T follicular helper cell (primary cell): ENCODE measurements around the gene TLL2.

Source experiments
- DNase-seq: peaks from one replicate; pipeline ENCODE4 v3.0.0-alpha.2; 2020; ENCODE audit warnings: low read depth

The TLL2 gene

DNA sequence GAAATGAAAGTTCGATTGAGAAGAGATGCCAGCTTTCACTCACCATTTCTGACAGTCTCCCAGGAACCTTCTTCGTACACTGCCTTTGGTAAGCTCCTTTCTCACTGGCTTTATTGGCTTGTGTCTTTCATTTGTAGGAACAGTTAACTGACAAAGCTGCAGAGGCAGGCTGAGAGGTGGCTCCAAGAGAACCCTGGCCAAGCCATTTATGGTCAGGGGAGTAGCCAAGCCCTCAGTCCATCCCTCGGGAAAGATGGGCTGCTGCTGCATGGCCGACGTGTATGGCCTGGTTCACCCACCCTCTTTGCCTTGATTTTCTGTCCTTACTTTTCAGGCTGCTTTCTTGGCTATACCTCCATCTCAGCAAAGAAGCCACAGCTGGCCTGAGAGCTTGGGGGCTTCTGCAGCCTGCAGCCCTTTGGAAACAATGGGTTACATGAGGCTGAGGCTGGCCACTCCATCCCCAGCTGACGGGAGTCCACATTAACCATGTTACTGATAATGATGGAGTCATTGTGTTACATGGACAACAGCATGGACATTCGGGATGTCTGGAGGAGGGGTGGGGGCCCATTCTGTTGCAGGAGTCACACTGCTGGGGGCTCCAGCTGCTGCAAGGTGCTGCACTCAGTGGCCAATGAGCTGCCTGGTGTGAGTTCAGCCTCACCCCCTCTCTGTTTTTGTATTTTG is 154.7 kb downstream of the TLL2 start, which contains the start of gene OPALIN:
Gene OPALIN (minus strand): TSS at position 152 of the 690 bp plus-strand sequence. CDS start 106 bp downstream, at position 46.
- DNase-seq: no peak

DNA sequence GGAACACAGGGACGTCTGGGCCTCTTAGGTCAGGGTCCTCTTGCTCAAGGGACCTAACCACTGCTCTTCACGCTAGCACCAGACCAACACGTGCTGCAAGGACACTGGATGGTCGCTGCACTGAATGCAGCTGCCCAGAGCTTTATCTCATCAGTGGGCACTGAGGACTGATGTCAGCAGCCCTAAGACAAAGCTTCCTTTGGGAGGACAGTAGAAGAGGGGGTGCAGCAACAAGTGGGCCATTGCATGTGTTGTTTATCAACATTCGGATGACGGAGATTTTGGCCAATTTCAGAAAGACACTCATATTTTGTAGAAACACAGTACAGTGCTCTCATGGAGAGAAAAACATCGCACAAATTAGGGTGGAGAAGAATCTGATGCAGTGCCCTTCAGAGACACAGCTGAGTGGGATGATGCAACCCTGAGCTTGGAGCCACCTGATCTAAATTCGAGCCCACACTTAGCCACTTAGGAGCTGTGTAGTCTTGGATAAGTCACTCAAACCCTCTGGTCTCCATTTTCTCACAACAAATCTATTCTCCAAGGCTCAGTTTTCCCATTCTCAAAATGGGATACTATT is 156.6 kb downstream of the TLL2 start:
- DNase-seq: no peak

DNA sequence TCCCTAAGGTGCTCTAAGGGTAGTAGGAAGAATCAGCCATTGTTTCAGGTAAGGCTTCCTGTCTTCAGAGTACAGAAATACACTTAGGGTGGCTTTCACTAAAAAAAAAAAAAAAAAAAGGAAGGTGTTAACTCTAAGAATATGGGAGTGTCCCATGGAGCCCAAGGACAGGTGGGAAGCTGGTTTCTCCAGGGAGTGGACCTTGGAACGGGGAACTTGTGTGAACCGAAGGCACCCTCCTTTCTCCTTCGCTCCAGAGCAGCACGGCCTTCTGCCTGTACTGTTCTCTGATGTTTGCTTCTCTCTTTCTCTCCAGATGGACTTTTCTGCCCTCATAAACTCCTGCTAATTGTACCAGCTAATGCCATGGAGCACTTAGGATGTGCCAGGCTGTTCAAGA is 161.1 kb downstream of the TLL2 start:
- DNase-seq: no peak

DNA sequence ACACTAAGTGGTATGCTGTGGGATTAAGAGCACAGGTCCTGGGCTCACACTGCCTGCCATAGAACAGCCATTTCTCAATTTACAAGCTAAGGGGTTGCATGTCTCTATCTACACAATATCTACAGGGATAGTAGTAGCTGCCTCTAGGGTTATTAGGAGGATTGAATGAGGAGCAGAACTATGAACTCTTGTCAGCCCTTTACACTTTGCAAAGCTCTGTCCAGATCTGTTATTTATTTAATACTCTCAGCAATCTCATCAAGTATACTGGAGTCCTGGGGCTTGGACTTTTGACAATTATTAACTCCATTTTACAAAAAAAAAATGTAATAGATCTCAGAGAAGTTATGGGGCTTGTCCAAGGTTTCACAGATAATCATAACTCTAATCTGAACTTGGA is 161.7 kb downstream of the TLL2 start:
- DNase-seq: no peak

DNA sequence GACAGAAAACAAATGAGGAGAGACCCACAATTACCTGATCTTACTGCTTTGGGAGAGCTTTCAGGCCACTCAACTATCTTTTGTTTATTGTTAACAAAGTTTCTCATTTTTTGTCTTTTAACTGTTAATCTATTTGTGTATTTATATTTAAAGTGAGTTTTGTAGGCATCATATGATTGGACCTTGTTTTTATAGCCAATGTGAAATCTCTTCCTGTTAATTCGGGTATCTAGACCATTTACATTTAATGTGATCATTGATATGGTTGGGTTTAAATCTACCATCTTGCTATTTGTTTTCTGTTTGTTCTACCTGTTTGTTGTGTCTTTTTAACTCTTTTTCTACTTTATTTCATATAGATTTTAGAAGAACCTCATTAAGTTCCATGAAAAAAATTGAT is 167.4 kb downstream of the TLL2 start:
- no peak for DNase-seq

DNA sequence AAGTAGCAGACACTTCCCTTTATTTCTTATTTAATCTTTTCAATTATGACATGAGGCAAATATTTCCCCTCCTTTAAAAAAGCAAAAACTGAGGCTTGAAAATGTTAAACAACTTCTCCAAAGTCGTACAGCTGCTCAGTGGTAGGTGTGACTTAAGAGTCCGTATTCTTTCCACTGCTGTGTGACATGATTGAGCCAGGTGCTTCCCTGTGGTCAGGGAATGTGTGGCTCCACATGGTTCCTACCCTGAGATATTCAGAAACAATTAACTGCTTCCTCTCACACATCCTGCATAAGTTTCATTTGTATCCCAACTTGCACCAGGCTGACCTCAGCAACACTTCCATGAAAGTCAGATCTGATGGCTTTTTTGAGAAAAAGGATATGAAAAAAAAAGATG is 168.5 kb downstream of the TLL2 start:
- DNase-seq: no peak

DNA sequence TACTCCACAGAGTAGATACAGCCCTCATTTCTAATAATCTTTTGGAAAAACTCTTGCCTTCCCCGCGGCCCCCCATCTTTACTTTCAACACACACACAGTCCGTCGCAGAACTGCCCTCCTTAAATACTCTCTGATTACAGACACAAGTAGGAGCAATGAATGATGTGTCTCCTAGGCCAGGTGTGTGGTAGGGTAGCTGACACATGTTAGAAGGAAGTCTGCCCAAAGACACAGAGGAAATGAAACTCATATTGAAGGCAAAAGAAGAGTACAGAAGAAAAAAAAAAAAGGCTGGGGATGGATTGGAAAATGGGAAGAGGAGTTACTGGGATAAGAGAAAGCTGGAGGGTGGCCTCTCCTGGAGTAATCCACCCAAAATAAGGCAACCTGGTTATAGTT is 169.5 kb downstream of the TLL2 start:
- no peak for DNase-seq

DNA sequence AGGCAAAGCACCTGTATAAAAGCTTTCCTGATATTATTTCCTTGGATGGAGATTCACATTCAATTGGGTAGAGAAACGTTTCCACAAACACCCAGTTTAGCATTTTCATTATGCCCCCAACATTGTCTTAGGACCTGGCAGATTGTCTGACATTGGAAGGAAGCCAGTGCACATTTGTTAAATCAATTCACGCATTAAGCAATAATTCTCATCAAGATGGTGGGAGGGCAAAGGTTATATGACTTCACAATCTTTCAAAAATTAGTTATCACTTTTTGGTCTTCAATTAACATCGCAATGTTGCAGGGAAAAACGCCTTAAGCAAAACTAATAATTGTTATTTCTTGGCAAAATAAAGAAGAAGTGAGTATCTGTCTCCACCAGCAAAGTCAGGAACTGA is 171.3 kb downstream of the TLL2 start:
- no peak for DNase-seq

DNA sequence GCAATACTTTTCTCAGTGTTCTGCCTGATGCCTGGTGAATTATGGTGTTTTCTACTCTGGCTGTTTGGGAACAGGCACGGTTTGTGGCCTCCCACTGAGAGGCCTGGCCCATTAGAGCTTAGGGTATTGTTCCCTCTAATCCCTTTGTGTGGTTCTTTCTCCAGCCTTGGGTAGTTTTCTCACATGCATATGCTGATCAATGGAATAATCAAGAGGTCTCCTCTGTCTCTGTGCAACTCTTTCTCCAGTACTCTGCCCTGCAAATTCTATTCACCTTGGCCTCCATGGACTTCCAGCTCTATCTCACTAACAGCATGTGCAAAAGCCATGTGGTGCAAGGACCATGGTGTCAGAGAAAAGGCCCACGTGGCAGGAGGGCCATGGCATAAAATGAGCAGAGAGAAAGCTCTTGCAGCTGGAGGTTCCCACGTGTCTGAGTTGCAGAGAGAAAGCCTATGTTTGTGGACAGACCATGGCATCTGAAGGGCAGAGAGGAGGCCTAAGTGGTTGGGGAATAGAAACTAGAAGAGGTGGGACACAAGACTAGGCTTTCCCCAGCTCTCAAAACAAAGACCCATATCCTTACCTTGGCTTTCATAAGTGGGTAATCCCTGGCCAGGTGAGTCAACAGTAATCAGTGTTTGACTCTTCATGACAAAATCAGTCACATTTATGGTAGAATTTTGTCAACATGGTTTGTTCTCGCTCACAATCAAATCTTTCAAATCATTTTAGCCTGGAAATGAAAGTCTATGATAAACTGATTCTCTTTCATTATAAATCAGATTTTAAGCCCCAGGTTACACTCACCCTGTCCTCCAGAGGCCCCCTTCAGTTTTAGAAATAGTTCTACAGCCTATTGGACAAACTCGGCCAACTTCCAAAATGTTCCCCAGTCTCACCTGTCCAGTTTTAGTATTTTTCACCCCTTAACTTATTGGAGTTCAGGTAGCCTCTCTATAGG is 172.2 kb downstream of the TLL2 start:
- no peak for DNase-seq

DNA sequence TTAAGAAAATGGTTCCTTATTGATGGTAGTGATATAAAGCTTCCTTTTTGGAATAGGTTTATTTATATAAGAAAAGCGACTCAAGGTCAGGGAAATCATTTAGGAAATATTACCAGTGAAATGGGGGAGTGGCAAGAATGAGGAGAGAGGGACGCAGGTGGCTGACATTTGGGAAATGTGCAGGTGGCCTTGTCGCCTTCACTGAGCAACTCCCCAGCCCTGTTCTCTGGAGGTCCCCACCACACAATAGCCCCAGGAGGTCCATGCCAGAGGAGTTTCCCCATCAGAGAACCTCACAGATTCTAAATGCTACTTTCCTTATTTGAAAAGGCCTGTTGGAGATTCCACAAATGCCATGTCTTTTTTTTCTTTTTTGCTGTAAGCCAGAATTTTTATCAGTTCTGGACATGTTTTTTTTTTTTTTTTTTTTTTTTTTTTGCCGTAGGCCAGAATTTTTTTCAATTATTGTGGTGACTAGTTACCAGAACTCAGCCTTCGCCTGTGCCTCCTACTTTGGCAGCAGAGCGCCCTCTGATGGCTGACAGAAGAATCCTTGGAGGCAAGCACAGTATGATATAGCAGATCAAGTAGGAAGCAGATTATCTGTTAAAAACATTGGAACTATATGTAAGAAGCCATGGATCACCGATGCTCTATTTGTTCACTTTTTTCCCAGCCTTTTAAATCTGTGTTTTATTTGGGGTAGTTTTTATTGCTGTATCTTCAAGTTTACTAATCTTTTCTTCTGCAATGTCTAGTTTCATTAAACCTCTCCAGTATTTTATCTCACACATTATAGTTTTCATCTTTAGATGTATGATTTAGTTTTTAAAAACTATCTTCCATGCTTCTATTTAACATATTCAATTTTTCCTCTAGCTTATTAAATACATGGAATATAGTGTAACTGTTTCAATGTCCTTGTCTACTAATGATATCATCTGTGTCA is 173.5 kb downstream of the TLL2 start:
- peak; percentile 33 for DNase-seq

DNA sequence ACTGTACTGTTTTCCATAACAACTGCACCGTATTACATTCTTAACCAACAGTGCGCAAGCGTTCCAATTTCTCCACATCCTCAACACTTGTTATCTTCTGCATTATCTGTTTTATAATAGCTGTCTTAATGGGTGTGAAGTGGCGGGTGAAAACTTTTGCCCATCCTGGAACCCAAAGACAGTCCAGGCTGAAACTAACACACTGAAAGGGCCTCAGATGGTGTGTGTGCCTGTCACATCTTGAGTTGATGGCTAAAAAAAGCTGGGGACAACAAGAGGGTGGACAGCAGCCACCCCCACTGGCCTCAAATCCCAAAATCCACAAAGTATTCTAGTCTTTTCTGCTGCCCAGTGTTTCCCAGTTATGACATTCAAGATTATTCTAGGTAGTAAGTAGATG is 174.3 kb downstream of the TLL2 start:
- DNase-seq: no peak

DNA sequence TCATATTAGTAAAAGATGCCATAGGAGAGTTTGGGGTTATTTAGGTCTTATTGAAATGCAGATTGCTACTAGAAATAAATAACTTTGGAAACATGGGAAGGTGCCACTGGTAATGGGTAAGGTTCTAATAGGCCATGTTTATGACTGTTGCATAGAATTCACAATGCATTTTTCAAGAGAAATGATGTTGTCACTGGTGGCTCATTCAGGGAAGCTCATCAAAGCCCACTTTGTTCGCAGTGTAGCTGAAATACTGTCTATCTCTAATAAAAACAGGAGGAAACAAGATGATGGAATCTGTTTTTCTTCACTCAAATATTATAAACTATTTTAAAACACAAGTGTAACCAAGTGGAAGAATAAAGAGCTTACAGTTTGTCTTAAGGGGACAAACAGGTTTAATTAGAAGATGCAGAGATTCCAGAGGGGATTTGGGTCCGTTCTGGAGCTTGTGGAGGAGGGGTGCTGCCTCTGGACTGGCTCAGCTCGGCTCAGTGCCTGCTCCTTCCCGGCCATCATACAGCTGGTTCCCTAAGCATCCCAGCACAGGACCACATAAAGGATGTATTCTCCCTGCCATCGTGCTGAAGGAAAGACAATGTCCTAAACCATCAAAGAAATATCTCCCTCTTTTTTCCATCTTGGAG is 175.3 kb downstream of the TLL2 start:
- DNase-seq: no peak

DNA sequence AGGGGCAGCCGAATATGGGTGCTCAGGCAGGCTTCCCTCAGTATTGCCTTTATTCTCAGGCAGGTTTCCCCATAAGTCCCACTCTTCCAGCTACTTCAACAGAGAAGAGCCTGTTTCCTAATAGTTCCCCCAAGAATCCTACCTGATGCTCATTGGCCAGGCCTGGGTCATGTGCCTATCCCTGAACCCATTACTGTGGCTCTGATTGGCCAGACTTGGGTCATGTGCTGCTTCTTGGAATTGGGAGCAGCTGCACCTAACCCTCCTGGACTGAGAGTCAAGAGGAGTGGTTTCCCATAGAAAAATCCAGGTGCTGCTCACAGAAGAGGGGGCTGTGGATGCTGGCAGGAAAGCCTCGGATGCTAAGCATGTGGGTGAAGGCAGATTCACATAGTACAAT is 176.6 kb downstream of the TLL2 start:
- no peak for DNase-seq

DNA sequence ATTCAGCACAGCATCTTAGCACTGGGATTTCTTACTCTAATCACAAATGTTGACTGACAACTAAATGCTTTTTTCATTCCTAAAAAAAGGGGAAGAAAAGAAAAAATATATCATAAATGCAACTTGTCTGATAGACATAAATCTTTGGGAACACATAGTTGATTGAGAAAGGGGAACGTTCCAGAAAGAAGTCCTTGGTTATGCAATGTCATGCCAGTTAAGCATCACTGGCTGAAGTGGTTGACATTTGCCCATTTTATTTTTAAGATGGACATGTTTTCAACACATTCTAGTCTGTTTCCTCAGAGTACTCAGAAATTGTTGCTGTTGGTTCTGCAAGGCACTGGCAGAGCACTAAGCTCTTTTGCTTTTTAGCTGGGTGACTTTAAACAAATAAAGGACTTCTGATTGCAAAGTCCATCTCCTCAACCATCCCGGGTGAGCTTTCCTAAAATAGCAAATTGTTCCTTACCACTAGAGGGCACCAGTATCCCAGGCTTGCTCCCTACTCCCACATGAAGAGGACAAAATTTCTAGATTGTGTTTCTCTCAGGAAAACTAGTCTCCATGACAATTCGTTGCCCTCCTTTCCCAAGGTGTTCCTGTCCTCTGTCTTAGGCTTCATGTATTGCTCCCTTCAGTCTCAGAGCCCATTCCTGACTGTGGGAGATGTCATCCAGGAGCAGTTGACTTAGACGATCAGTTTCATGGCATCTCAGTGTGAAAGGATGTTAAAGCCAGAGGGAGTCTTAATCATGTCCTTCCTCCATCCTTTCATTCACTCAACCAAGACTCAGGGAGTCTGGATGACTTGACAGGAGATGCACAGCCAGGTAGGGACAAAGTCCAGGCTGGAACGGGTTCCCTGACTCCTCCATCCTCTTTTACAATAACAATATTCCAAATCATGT is 178.9 kb downstream of the TLL2 start:
- no peak for DNase-seq

DNA sequence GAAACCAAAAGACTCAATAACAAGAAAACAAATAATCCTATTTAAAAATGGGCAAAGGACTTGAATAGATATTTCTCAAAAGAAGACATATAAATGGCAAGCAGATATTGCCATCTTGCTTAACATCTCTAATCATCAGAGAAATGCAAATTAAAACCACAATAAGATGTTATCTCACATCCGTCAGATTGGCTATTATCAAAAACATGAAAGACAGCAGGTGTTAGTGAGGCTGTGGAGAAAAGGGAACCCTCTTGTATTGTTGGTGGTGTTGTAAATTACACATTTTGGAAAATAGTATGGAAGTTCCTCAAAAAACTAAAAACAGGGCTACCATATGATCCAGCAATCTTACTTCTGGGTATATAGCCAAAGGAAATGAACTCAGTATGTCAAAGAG is 180.6 kb downstream of the TLL2 start:
- DNase-seq: no peak

DNA sequence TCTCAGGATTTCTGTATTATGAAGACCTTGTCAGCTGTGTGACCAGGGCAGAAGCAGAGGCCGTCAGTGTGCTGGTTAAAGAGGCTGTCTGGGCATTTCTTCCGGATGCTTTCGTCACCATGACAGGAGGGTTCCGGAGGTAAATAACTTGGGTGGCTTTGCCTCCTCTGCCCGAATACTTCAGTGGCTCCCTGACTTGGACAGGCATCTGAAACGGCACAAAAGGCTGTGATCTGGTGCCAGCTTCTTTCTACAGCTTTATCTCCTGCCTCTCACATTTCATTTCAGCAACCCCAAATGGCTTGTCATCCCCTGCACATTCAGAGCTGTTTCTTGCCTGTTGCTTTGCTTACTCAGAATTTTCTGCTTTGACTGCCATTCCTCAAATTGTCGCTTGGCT is 186.3 kb downstream of the TLL2 start:
- DNase-seq: no peak

DNA sequence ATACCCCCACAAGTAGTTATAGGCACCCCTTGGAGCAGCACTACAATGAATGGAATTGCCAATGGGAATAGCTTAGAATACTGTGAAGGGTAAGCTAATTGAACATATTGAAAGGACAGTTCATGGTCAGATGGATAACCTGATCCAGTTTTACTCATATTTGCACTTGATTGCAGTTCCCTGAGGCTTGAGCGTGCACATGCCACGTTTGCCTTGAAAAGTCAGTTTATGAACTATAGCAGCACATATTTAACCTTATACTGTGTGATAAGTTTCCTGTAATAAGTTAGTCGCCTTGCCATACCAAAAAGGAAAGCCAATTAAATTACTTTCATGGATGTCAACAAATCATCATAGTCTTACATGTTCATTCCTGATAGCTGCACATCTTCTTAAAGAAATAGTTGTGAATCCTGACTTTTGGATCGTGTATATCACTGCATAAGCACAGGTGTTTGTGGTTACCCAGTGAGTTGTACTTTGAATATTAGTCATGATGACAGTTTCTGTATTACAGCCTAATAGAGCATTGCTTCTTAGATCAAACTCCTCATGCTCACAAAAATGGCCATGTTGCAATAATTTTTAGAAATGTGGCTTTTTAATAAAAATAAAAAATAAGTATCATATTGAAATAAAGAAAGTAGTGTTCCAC is 187.9 kb downstream of the TLL2 start:
- no peak for DNase-seq

DNA sequence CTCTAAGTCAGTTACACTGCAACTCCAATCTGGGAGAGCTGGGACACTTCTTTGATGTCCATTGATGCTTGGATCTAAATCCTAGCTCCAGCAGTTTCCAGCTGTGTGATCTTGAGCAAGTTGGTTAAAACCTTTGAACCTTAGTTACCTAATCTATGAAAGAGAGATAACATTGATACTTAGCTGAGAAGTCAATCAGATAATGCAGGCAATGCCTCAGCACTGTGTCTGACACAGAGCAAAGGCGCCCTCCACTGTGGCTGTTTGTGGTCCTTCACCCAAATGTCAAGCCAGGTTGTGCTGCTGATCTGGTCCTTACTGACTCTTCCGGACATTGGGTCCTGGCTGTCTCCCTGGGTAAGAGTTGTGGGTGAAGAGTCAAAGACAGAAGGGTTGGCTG is 189.3 kb downstream of the TLL2 start:
- no peak for DNase-seq

DNA sequence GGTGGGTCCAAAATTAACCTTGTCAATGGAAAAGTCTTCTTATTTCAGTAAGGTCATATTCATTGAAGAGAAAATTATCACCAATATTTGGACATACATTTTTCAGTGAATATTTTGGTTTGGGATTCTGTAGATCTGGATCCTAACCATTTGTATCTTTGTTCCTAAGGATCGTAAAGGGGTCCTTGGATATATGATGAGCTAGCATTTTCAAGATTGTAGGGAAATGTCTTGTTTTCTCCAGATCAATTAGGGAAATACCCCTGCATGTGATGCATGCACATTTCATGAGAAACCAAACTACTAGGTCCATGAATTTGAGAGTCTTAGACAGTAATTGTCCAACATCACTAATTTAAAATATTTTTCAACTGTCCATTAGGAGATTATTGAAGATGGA is 191.5 kb downstream of the TLL2 start:
- DNase-seq: no peak

DNA sequence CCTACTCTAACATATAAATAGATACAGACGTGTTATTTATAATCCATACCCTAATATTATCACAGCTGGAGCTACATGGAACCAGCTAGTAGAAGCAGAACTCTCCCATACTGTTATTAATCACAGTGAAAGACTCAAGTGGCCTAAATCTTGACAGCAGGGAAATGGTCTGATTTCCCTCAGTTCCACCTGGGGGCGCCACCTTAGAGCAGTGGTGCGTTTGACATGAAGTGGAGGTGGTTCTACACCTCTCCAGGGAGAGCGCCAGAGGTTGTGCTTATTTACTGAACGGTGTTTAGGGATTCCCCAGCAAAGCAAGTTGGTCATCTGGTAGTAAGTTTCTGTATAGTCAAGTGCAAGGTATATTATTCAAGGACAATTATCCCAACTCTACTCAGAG is 191.9 kb downstream of the TLL2 start:
- DNase-seq: no peak
